ENCODE measurements around the gene ALDH16A1.

- no peak for TF ChIP-seq CTCF (conservative IDR thresholded peaks at IDR 0.05; ENCODE audit: low read length)
- TF ChIP-seq EZH2phosphoT487 (IDR thresholded peaks at IDR 0.05; ENCODE audit: borderline replicate concordance) = no peak
Measured at GRCh38 chr19:49497047-49497788, 44.2 kb downstream of the ALDH16A1 start.

Measured in Loucy (cell line).